ENCODE measurements around the gene CCDC51.

GRCh38 chr3:48441940-48442339, 2.0 kb upstream of the CCDC51 start:
- TF ChIP-seq ESRRA (IDR thresholded peaks at IDR 0.05; ENCODE audit: borderline replicate concordance, low read length) (no peak), CTCF (IDR thresholded peaks at IDR 0.05) (no peak), MAZ (IDR thresholded peaks at IDR 0.05; ENCODE audit: borderline replicate concordance, low read depth, low read length) (no peak), RAD21 (conservative IDR thresholded peaks at IDR 0.05 in 1 of 2, IDR thresholded peaks at IDR 0.05 in 1 of 2) (no peak), POLR2A (IDR thresholded peaks at IDR 0.05; ENCODE audit: low read length) (no peak), CHD2 (IDR thresholded peaks at IDR 0.05; ENCODE audit: low read length, partially characterized antibody) (no peak), USF2 (IDR thresholded peaks at IDR 0.05) (no peak), ZSCAN20 (CRISPR knock-in tag; IDR thresholded peaks at IDR 0.05) (no peak), SREBF2 (IDR thresholded peaks at IDR 0.05) (no peak)

Data from A549 (cell line).